ENCODE measurements around the gene SLCO2B1. TPM values are rescaled to one million over a fixed set of nuclear protein-coding genes. Genes with fewer than 3 reads are reported as not detected.

SLCO2B1 gene
- total and polyA plus RNA-seq, 4 donors: 52.7 to 184 (median 135) TPM

GRCh38 chr11:75184757-75185425 lies 34.0 kb downstream of the SLCO2B1 start:
- H3K4me1 ChIP-seq (ENCODE audit: control insufficient read depth in 4 of 4, insufficient read depth in 4 of 4, low read length in 3 of 4): peaks cover 0 to 22% (median 6%) of the 10 kb centered on the region in 4 donors
- no peaks in the 10 kb centered on the region for H3K27me3 ChIP-seq (ENCODE audit: control insufficient read depth in 4 of 4, insufficient read depth in 4 of 4, low read length in 3 of 4)
- H3K27ac ChIP-seq (ENCODE audit: low read depth in 1 of 2, low read length in 2 of 2): no peak overlapping the region
- no peak for TF ChIP-seq TAF1 (conservative IDR thresholded peaks at IDR 0.05)
- no peak for TF ChIP-seq SP1 (IDR thresholded peaks at IDR 0.05)
- no peak for TF ChIP-seq GABPA (IDR thresholded peaks at IDR 0.05 in 1 of 2, conservative IDR thresholded peaks at IDR 0.05 in 1 of 2)
- no peak for TF ChIP-seq EGR1 (IDR thresholded peaks at IDR 0.05; ENCODE audit: low read depth in 2 of 2)
- TF ChIP-seq HNF4G (IDR thresholded peaks at IDR 0.05): no peak
- no peak for TF ChIP-seq YY1 (IDR thresholded peaks at IDR 0.05)
- no peak for TF ChIP-seq ZBTB33 (IDR thresholded peaks at IDR 0.05)
- TF ChIP-seq JUND (IDR thresholded peaks at IDR 0.05): no peak
- TF ChIP-seq MAX (IDR thresholded peaks at IDR 0.05): no peak
- no peak for TF ChIP-seq NR2F2 (IDR thresholded peaks at IDR 0.05)
- H3K4me3 ChIP-seq (ENCODE audit: low read depth in 1 of 3, low read length in 3 of 3): no peak overlapping the region
- WGBS: 73% methylated on average over 3 of the region's 3 CpGs
- no peaks in the 10 kb centered on the region for H3K9me3 ChIP-seq (ENCODE audit: control insufficient read depth in 4 of 4, low read length in 3 of 4)
- DNase-seq (ENCODE audit: low spot score): no peak
- H3K36me3 ChIP-seq (ENCODE audit: control insufficient read depth in 4 of 4, insufficient read depth in 3 of 4, low read depth in 1 of 4, low read length in 3 of 4): peaks cover 12 to 57% (median 39%) of the 10 kb centered on the region in 4 donors
- no peak overlapping the region for H3K9ac ChIP-seq (ENCODE audit: low read depth in 1 of 2, low read length in 2 of 2)

GRCh38 chr11:75185866-75186265 lies 35.0 kb downstream of the SLCO2B1 start:
- DNase-seq (ENCODE audit: low spot score): no peak
- 89% methylated on average over 3 of the region's 3 CpGs for whole genome bisulfite sequencing
- H3K9me3 ChIP-seq (ENCODE audit: control insufficient read depth in 4 of 4, low read length in 3 of 4): no peaks in the 10 kb centered on the region
- no peaks in the 10 kb centered on the region for H3K27me3 ChIP-seq (ENCODE audit: control insufficient read depth in 4 of 4, insufficient read depth in 4 of 4, low read length in 3 of 4)
- H3K27ac ChIP-seq (ENCODE audit: low read depth in 1 of 2, low read length in 2 of 2): no peak overlapping the region
- no peak overlapping the region for H3K9ac ChIP-seq (ENCODE audit: low read depth in 1 of 2, low read length in 2 of 2)
- no peak for TF ChIP-seq HNF4A (conservative IDR thresholded peaks at IDR 0.05)
- no peak for TF ChIP-seq RAD21 (IDR thresholded peaks at IDR 0.05)
- TF ChIP-seq RXRA (IDR thresholded peaks at IDR 0.05): no peak
- TF ChIP-seq SP1 (IDR thresholded peaks at IDR 0.05): no peak
- TF ChIP-seq ZBTB33 (IDR thresholded peaks at IDR 0.05): no peak
- TF ChIP-seq FOXA1 (IDR thresholded peaks at IDR 0.05): no peak
- no peak for TF ChIP-seq EGR1 (IDR thresholded peaks at IDR 0.05; ENCODE audit: low read depth in 2 of 2)
- no peak for TF ChIP-seq NR2F2 (IDR thresholded peaks at IDR 0.05)
- H3K4me1 ChIP-seq (ENCODE audit: control insufficient read depth in 4 of 4, insufficient read depth in 4 of 4, low read length in 3 of 4): peaks cover 0 to 26% (median 12%) of the 10 kb centered on the region in 4 donors
- no peak overlapping the region for H3K4me3 ChIP-seq (ENCODE audit: low read depth in 1 of 3, low read length in 3 of 3)
- peaks cover 10 to 51% (median 36%) of the 10 kb centered on the region in 4 donors for H3K36me3 ChIP-seq (ENCODE audit: control insufficient read depth in 4 of 4, insufficient read depth in 3 of 4, low read depth in 1 of 4, low read length in 3 of 4)

- no peak for TF ChIP-seq EGR1 (IDR thresholded peaks at IDR 0.05; ENCODE audit: low read depth in 2 of 2)
- TF ChIP-seq FOXA1 (IDR thresholded peaks at IDR 0.05): no peak
- no peak for TF ChIP-seq FOXA2 (IDR thresholded peaks at IDR 0.05)
- no peak for DNase-seq (ENCODE audit: low spot score)
- Histone ChIP-seq H3K36me3 (ENCODE audit: control insufficient read depth in 4 of 4, insufficient read depth in 3 of 4, low read depth in 1 of 4, low read length in 3 of 4) (peaks cover 9 to 52% (median 33%) of the 10 kb centered on the region in 4 donors), H3K27me3 (ENCODE audit: control insufficient read depth in 4 of 4, insufficient read depth in 4 of 4, low read length in 3 of 4) (no peaks in the 10 kb centered on the region), H3K4me1 (ENCODE audit: control insufficient read depth in 4 of 4, insufficient read depth in 4 of 4, low read length in 3 of 4) (peaks cover 0 to 33% (median 17%) of the 10 kb centered on the region in 4 donors), H3K9me3 (ENCODE audit: control insufficient read depth in 4 of 4, low read length in 3 of 4) (no peaks in the 10 kb centered on the region), H3K27ac (ENCODE audit: low read depth in 1 of 2, low read length in 2 of 2) (no peak overlapping the region), H3K4me3 (ENCODE audit: low read depth in 1 of 3, low read length in 3 of 3) (no peak overlapping the region), H3K9ac (ENCODE audit: low read depth in 1 of 2, low read length in 2 of 2) (no peak overlapping the region)
- 95% methylated on average over 4 of the region's 4 CpGs for WGBS
These were observed 36.1 kb downstream of the SLCO2B1 start for GRCh38 chr11:75186999-75187398.

Measured in liver (tissue), 9 donors.